ENCODE data around the gene IGFBP5. TPM values are rescaled to one million over a fixed set of nuclear protein-coding genes. Genes with fewer than 3 reads are reported as not detected.

IGFBP5 gene
- total RNA-seq, 2 experiments from 2014 or later: not detected

DNA sequence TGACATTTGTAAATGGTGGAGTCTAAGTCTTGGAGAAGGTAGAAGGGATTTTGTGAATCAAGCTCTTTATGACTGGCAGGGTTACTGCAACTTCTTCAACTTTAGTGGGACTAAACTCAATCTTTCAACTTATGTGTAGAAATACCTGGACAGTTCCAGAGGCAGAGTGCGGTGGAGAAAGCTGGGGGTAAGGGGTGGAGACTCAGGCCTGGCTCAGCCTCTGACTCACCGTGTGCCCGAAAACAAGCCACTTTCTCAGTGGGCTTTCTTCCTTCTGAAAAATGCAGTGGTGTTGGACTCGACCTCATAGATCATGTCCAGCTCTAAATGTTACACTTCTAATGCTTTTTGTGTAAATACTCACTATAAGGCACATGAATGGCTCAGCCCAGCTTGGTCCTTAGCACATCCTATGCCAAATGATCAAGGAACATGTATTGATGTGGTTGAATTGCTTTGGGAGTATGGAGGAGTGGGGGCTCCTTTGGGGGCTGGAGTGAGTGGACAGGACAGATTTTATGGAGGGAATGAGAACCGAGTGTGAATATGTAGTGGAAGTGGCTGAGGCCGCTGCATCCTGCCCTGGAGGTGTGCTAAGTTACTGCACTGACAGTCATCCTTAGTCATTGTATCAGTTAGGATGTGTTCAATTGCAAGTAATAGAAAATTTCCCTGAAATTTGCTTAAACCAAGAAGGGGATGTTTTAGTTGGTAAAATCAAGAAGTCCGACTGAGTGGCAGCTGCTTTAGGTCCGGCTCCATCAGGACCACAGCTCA lies 32.2 kb upstream of the IGFBP5 start:
- no peaks in the 10 kb centered on the region for H3K9me3 Mint-ChIP-seq
- no peaks in the 10 kb centered on the region for H3K36me3 Mint-ChIP-seq (ENCODE audit: low read depth)
- no peaks in the 10 kb centered on the region for H3K4me1 Mint-ChIP-seq
- no peak overlapping the region for H3K4me3 Mint-ChIP-seq
- no peak for DNase-seq
- ChIA-PET POLR2A (no interaction called here), CTCF (no interaction called here)
- H3K27ac Mint-ChIP-seq: no peak overlapping the region
- H3K27me3 Mint-ChIP-seq: no peaks in the 10 kb centered on the region

GRCh38 chr2:216724190-216724589 lies 28.8 kb upstream of the IGFBP5 start:
- no peaks in the 10 kb centered on the region for H3K36me3 Mint-ChIP-seq (ENCODE audit: low read depth)
- no peak overlapping the region for H3K27ac Mint-ChIP-seq
- ChIA-PET POLR2A (no interaction called here), CTCF (no interaction called here)
- no peak for DNase-seq
- no peaks in the 10 kb centered on the region for H3K4me1 Mint-ChIP-seq
- no peak overlapping the region for H3K4me3 Mint-ChIP-seq
- no peaks in the 10 kb centered on the region for H3K9me3 Mint-ChIP-seq
- no peaks in the 10 kb centered on the region for H3K27me3 Mint-ChIP-seq

GRCh38 chr2:216721141-216721540 lies 25.8 kb upstream of the IGFBP5 start:
- CTCF ChIA-PET: no interaction called here
- no peak for DNase-seq
- H3K4me3 Mint-ChIP-seq: no peak overlapping the region
- no peaks in the 10 kb centered on the region for H3K36me3 Mint-ChIP-seq (ENCODE audit: low read depth)
- H3K27me3 Mint-ChIP-seq: no peaks in the 10 kb centered on the region
- no peaks in the 10 kb centered on the region for H3K9me3 Mint-ChIP-seq
- H3K27ac Mint-ChIP-seq: no peak overlapping the region
- POLR2A ChIA-PET: no interaction called here
- H3K4me1 Mint-ChIP-seq: no peaks in the 10 kb centered on the region

- H3K4me3 Mint-ChIP-seq: no peak overlapping the region
- H3K9me3 Mint-ChIP-seq: no peaks in the 10 kb centered on the region
- no peak overlapping the region for H3K27ac Mint-ChIP-seq
- H3K36me3 Mint-ChIP-seq (ENCODE audit: low read depth): no peaks in the 10 kb centered on the region
- no peaks in the 10 kb centered on the region for H3K4me1 Mint-ChIP-seq
- no peaks in the 10 kb centered on the region for H3K27me3 Mint-ChIP-seq
- ChIA-PET POLR2A (no interaction called here), CTCF (no interaction called here)
- no peak for DNase-seq
Observed at GRCh38 chr2:216720722-216721121, 25.4 kb upstream of the IGFBP5 start.

DNA sequence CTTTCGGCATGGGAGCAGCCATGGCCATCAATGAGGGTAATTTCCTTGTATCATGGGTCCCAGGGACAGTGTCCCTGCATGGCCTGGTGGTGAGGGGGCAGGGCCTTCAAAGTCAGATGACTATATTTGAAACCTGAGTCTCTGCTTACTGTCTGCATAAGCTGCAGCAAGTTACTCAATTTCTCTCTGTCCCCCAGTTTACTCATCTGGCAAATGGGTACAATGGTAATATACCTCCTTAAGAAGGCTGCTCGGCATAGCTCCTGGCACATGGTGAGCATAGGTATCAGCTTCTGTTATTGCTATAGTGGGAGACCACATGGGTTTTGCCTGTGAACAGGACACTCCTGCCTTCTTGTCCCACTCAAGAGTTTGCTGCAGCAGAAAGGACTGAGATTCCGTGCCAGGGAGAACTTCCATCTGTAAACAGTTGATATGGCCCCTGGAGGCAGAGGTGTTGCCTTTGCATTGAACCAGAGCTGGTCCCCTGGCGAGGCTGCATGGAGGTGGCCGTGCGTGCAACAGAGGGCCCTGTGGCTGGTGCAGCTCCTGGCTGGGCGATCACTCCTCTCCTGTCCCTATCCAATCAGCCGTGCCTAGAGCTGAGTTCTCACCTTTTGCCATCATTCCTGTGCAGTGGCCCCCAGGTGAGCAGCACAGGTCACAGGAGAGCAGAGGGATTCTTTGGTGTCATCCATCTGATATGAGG lies 22.7 kb upstream of the IGFBP5 start:
- no peak overlapping the region for H3K27ac Mint-ChIP-seq
- H3K9me3 Mint-ChIP-seq: no peaks in the 10 kb centered on the region
- ChIA-PET POLR2A (no interaction called here), CTCF (no interaction called here)
- no peaks in the 10 kb centered on the region for H3K4me1 Mint-ChIP-seq
- no peak for DNase-seq
- H3K36me3 Mint-ChIP-seq (ENCODE audit: low read depth): no peaks in the 10 kb centered on the region
- H3K4me3 Mint-ChIP-seq: no peak overlapping the region
- no peaks in the 10 kb centered on the region for H3K27me3 Mint-ChIP-seq

GRCh38 chr2:216717491-216717901 lies 22.1 kb upstream of the IGFBP5 start:
- ChIA-PET CTCF (no interaction called here), POLR2A (no interaction called here)
- no peaks in the 10 kb centered on the region for H3K9me3 Mint-ChIP-seq
- H3K27ac Mint-ChIP-seq: no peak overlapping the region
- H3K27me3 Mint-ChIP-seq: no peaks in the 10 kb centered on the region
- H3K4me3 Mint-ChIP-seq: no peak overlapping the region
- H3K4me1 Mint-ChIP-seq: no peaks in the 10 kb centered on the region
- no peaks in the 10 kb centered on the region for H3K36me3 Mint-ChIP-seq (ENCODE audit: low read depth)
- DNase-seq: no peak

DNA sequence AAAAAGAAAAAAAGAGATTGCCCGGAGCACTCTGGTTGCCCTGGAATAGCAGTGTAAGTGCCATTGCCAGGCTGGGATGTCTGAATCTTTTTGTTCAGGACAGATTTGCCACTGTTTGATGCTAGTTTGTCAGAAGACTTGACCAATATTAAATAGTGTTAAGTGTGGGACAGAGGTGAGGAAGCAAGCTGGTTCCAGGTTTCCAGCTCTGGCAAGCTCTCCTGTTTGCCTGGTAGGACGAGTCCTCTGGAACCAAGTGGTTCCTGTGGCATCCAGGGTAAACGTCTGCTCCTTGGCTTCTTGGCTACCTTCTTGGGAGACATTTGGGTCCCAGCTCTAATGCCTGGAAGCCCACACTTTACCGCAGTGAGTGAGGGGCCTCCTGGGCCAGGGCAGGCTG lies 20.8 kb upstream of the IGFBP5 start:
- Mint-ChIP-seq H3K36me3 (ENCODE audit: low read depth) (no peaks in the 10 kb centered on the region), H3K27me3 (peaks cover 3% of the 10 kb centered on the region), H3K9me3 (no peaks in the 10 kb centered on the region), H3K27ac (no peak overlapping the region), H3K4me3 (no peak overlapping the region), H3K4me1 (no peaks in the 10 kb centered on the region)
- POLR2A ChIA-PET: no interaction called here
- no peak for DNase-seq
- CTCF ChIA-PET: no interaction called here

GRCh38 chr2:216715402-216715974 lies 20.1 kb upstream of the IGFBP5 start:
- Mint-ChIP-seq H3K27ac (no peak overlapping the region), H3K9me3 (no peaks in the 10 kb centered on the region), H3K36me3 (ENCODE audit: low read depth) (no peaks in the 10 kb centered on the region), H3K4me1 (no peaks in the 10 kb centered on the region), H3K4me3 (no peak overlapping the region), H3K27me3 (peaks cover 3% of the 10 kb centered on the region)
- ChIA-PET POLR2A (no interaction called here), CTCF (no interaction called here)
- DNase-seq: no peak

DNA sequence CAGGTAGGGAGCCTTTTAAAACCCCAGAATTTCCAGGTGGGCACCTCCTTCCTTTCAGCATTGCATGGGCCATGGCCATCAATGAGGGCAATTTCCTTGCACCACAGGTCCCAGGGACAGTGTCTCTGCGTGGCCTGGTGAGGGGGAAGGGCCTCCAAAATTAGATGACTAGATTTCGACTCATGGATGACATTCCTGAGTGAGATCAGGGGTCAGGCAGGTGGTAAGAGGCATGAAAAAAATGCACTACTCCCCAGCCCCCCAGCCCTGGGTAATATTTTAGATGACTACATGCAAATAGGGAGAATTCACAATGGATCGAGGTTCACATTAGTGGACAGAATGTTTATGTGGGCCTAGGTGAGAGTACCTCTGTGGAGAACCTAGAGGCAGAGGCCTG lies 19.0 kb upstream of the IGFBP5 start:
- DNase-seq: no peak
- no peaks in the 10 kb centered on the region for H3K9me3 Mint-ChIP-seq
- CTCF ChIA-PET: no interaction called here

GRCh38 chr2:216713691-216714336 lies 18.5 kb upstream of the IGFBP5 start:
- no peak for DNase-seq
- H3K4me3 Mint-ChIP-seq: no peak overlapping the region
- H3K27ac Mint-ChIP-seq: no peak overlapping the region
- H3K36me3 Mint-ChIP-seq (ENCODE audit: low read depth): no peaks in the 10 kb centered on the region
- ChIA-PET POLR2A (no interaction called here), CTCF (no interaction called here)
- peaks cover 3% of the 10 kb centered on the region for H3K27me3 Mint-ChIP-seq
- no peaks in the 10 kb centered on the region for H3K4me1 Mint-ChIP-seq
- H3K9me3 Mint-ChIP-seq: no peaks in the 10 kb centered on the region

More for the DNA sequence above, 19.0 kb upstream of the IGFBP5 start:
- Mint-ChIP-seq H3K4me3 (no peak overlapping the region), H3K27ac (no peak overlapping the region), H3K4me1 (no peaks in the 10 kb centered on the region), H3K36me3 (ENCODE audit: low read depth) (no peaks in the 10 kb centered on the region), H3K27me3 (peaks cover 3% of the 10 kb centered on the region)
- POLR2A ChIA-PET: no interaction called here

DNA sequence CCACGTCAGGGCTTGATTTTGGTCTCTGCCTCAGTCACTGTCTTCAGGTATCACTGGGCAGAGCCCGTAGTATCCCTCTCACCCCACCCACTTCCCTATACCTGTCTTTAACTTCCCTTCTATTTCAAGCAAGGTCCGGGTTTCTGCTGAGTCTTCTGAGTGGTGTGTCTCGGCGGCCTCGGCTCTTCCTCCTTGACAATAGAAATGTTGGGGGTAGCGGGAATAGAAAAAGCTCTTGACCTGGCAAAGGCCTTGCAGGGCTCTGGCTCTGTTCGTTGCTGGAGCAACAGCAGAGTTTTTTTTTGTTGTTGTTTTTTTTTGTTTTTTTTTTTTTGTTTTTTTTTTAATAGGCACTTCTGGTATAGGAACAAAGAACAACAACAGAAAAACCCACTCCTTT lies 16.0 kb upstream of the IGFBP5 start:
- no peak overlapping the region for H3K4me3 Mint-ChIP-seq
- ChIA-PET CTCF (no interaction called here), POLR2A (no interaction called here)
- no peaks in the 10 kb centered on the region for H3K4me1 Mint-ChIP-seq
- H3K27me3 Mint-ChIP-seq: peaks cover 3% of the 10 kb centered on the region
- H3K9me3 Mint-ChIP-seq: no peaks in the 10 kb centered on the region
- H3K36me3 Mint-ChIP-seq (ENCODE audit: low read depth): no peaks in the 10 kb centered on the region
- no peak overlapping the region for H3K27ac Mint-ChIP-seq
- DNase-seq: no peak

- Mint-ChIP-seq H3K4me3 (no peak overlapping the region), H3K27me3 (peaks cover 3% of the 10 kb centered on the region), H3K27ac (no peak overlapping the region), H3K4me1 (no peaks in the 10 kb centered on the region), H3K36me3 (ENCODE audit: low read depth) (no peaks in the 10 kb centered on the region), H3K9me3 (no peaks in the 10 kb centered on the region)
- no peak for DNase-seq
- ChIA-PET POLR2A (no interaction called here), CTCF (no interaction called here)
Observed at GRCh38 chr2:216710551-216711301, 15.4 kb upstream of the IGFBP5 start.

DNA sequence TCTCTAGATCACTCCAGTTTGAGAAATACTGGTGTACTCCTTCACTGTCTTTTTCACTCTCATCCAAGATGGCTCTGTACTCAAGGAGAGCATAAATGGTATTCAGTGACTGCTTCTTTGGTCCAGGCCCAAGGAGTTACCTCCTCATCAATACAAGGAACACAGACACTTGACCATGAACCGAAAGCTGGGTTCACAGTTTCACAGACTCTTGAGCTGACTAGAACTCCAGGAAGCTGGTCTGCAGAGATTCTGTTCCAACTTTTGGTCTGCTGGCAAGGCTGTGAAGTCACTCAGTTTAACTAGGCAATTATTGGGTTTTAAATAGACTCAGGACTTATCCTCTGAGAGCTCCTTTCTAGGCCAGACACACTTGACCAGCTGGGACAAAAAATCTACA lies 7.4 kb upstream of the IGFBP5 start:
- Mint-ChIP-seq H3K27ac (no peak overlapping the region), H3K4me3 (no peak overlapping the region), H3K27me3 (peaks cover 3% of the 10 kb centered on the region), H3K36me3 (ENCODE audit: low read depth) (no peaks in the 10 kb centered on the region), H3K4me1 (no peaks in the 10 kb centered on the region), H3K9me3 (no peaks in the 10 kb centered on the region)
- ChIA-PET CTCF (no interaction called here), POLR2A (no interaction called here)
- DNase-seq: no peak

Data from activated CD4-positive, alpha-beta memory T cell treated with anti-CD3 and anti-CD28 coated beads, Interleukin-2, amount 10 ng/mL, durations not matched to agents 7 days and 5 days (primary cell).